Activated CD4-positive, alpha-beta T cell treated with anti-CD3 and anti-CD28 coated beads for 48 hours (primary cell): ENCODE data around the gene TMEM178A.
"Not testable (repeated sequence)": the region's sequence is repeated elsewhere in the genome, so short reads cannot be mapped to it uniquely, and the experiment has no call there.

Experiments used
- DNase-seq: peaks from one replicate; pipeline ENCODE4 v3.0.0-alpha.2; 2020

The TMEM178A gene

GRCh38 chr2:39718483-39718882, 52.8 kb downstream of the TMEM178A start:
- no peak for DNase-seq

- DNase-seq = no peak
These were observed 53.6 kb downstream of the TMEM178A start for GRCh38 chr2:39719317-39719716.

- DNase-seq = no peak
These were observed 55.3 kb downstream of the TMEM178A start for GRCh38 chr2:39720970-39721369.

GRCh38 chr2:39723497-39723896, 57.8 kb downstream of the TMEM178A start:
- DNase-seq = no peak

- DNase-seq = no peak
These were observed 58.5 kb downstream of the TMEM178A start for GRCh38 chr2:39723946-39724827.

GRCh38 chr2:39724828-39725144, 59.1 kb downstream of the TMEM178A start:
- DNase-seq = no peak

- DNase-seq = no peak
These were observed 59.7 kb downstream of the TMEM178A start for GRCh38 chr2:39725401-39725800.

- not testable (repeated sequence) for DNase-seq
These were observed 62.4 kb downstream of the TMEM178A start for GRCh38 chr2:39728085-39728484.

- peak; percentile 63 for DNase-seq
These were observed 63.2 kb downstream of the TMEM178A start for GRCh38 chr2:39728941-39729351.

GRCh38 chr2:39730276-39730675, 64.6 kb downstream of the TMEM178A start:
- no peak for DNase-seq

GRCh38 chr2:39730685-39731302, 65.1 kb downstream of the TMEM178A start:
- DNase-seq = no peak

- DNase-seq = no peak
These were observed 65.8 kb downstream of the TMEM178A start for GRCh38 chr2:39731546-39731945.

GRCh38 chr2:39732482-39732881, 66.8 kb downstream of the TMEM178A start:
- DNase-seq = no peak

GRCh38 chr2:39733070-39733674, 67.5 kb downstream of the TMEM178A start:
- no peak for DNase-seq

- DNase-seq = no peak
These were observed 68.7 kb downstream of the TMEM178A start for GRCh38 chr2:39734445-39734844.

- DNase-seq = no peak
These were observed 69.9 kb downstream of the TMEM178A start for GRCh38 chr2:39735648-39736047.

- no peak for DNase-seq
These were observed 70.9 kb downstream of the TMEM178A start for GRCh38 chr2:39736640-39737039.

- no peak for DNase-seq
These were observed 71.9 kb downstream of the TMEM178A start for GRCh38 chr2:39737661-39738060.

GRCh38 chr2:39738936-39739335, 73.2 kb downstream of the TMEM178A start:
- DNase-seq = no peak

GRCh38 chr2:39739386-39739785, 73.7 kb downstream of the TMEM178A start:
- DNase-seq = no peak

- no peak for DNase-seq
These were observed 76.2 kb downstream of the TMEM178A start for GRCh38 chr2:39741871-39742270.

- DNase-seq = no peak
These were observed 77.6 kb downstream of the TMEM178A start for GRCh38 chr2:39743269-39743776.

GRCh38 chr2:39755466-39755865, 89.7 kb downstream of the TMEM178A start:
- no peak for DNase-seq

GRCh38 chr2:39757156-39757555, 91.4 kb downstream of the TMEM178A start:
- no peak for DNase-seq
